K562 (cell line): ENCODE data around the gene HPN. TPM values are rescaled to one million over a fixed set of nuclear protein-coding genes. Genes with fewer than 3 reads are reported as not detected.

Experiments used
- ARID2 ChIP-seq: fragments of 450-650 bp; IDR thresholded peaks from 2 replicates; pipeline ENCODE4 v1.6.1; 2017; ENCODE audit warnings: antibody characterized with exemption, mild to moderate bottlenecking
- CBX1 ChIP-seq: sonication (generic); IDR thresholded peaks from 2 replicates; pipeline ENCODE4 v1.6.1; 2016; ENCODE audit warnings: antibody characterized with exemption, low read depth, mild to moderate bottlenecking
- CHD4 ChIP-seq: fragments of 200-600 bp; sonication (generic); IDR thresholded peaks from 3 replicates; pipeline ENCODE4 v1.6.1; 2012; ENCODE audit warnings: low read depth, mild to moderate bottlenecking, mixed read lengths, low read length, inconsistent platforms; ENCODE audit not compliant: insufficient read depth, insufficient replicate concordance, poor library complexity, severe bottlenecking
- FOXK1 ChIP-seq: sonication (generic); formaldehyde crosslinking; IDR thresholded peaks from 2 replicates; pipeline ENCODE4 v1.8.0; 2022; ENCODE audit warnings: missing genetic modification reagents, mild to moderate bottlenecking, borderline replicate concordance
- KLF16 ChIP-seq: IDR thresholded peaks from 2 replicates; pipeline ENCODE4 v1.6.1; 2016; ENCODE audit warnings: antibody characterized with exemption
- MTF1 ChIP-seq: fragments of 250-450 bp; sonication (Bioruptor Pico); IDR thresholded peaks from 2 replicates; pipeline ENCODE4 v1.9.0; 2021; ENCODE audit warnings: moderate library complexity, mild to moderate bottlenecking, inconsistent platforms, borderline replicate concordance
- MYBL2 ChIP-seq, 2 experiments: fragments of 450-650 bp in 1 of 2; sonication (generic) in 1 of 2; formaldehyde crosslinking in 1 of 2; IDR thresholded peaks; 2 replicates each; pipeline versions ENCODE4 v1.6.1 to v1.8.1; 2017 to 2022; ENCODE audit warnings: borderline replicate concordance in 1 of 2, inconsistent platforms in 1 of 2, low read depth in 1 of 2, mild to moderate bottlenecking in 1 of 2, missing genetic modification reagents in 1 of 2, moderate library complexity in 1 of 2
- NCOA4 ChIP-seq: fragments of 450-650 bp; IDR thresholded peaks from 2 replicates; pipeline ENCODE4 v1.6.1; 2018; ENCODE audit warnings: mild to moderate bottlenecking; ENCODE audit not compliant: partially characterized antibody
- NR2C2 ChIP-seq, 2 experiments: fragments of 200-800 bp in 1 of 2; sonication (Bioruptor generic) in 1 of 2; sonication (generic) in 1 of 2; formaldehyde crosslinking in 1 of 2; IDR thresholded peaks; 2 replicates each; pipeline versions ENCODE4 v1.6.1 to v1.8.0; 2016 to 2022; ENCODE audit warnings: mild to moderate bottlenecking in 1 of 2, missing compliant biosample characterization in 1 of 2, missing genetic modification characterization in 1 of 2, missing genetic modification reagents in 1 of 2
- PML ChIP-seq: IDR thresholded peaks from 2 replicates; pipeline ENCODE4 v1.6.1; 2012; ENCODE audit warnings: low read length, inconsistent platforms
- SMC3 ChIP-seq: conservative IDR thresholded peaks from 2 replicates; pipeline ENCODE4 v1.6.1; 2011; ENCODE audit warnings: low read depth, low read length, improper control_type of control experiment; ENCODE audit not compliant: insufficient read depth
- SPI1 ChIP-seq: IDR thresholded peaks from 2 replicates; pipeline ENCODE4 v1.6.1; 2011; ENCODE audit warnings: low read depth, low read length, control low read depth, borderline replicate concordance
- XRCC5 ChIP-seq: fragments of 200-400 bp; formaldehyde crosslinking; IDR thresholded peaks from 2 replicates; pipeline ENCODE4 v1.6.1; 2017; ENCODE audit warnings: low read depth, mild to moderate bottlenecking, low read length
- ZC3H8 ChIP-seq: fragments of 450-650 bp; IDR thresholded peaks from 2 replicates; pipeline ENCODE4 v1.6.1; 2017
- ZFP36 ChIP-seq: fragments of 150-350 bp; IDR thresholded peaks from 2 replicates; pipeline ENCODE4 v1.6.1; 2018; ENCODE audit warnings: low read length, low read depth; ENCODE audit not compliant: partially characterized antibody
- ZNF444 ChIP-seq: fragments of 250-450 bp; sonication (Bioruptor Pico); IDR thresholded peaks from 2 replicates; pipeline ENCODE4 v1.4.0; 2020; ENCODE audit warnings: mild to moderate bottlenecking, moderate library complexity
- polyA plus RNA-seq, 8 experiments: library from polyadenylated mRNA; depleted of rRNA in 4 of 8; stranded (reverse) in 5 of 8; unstranded in 3 of 8; fragments of >200 nt; fragmentation: Nextera tagmentation in 2 of 8; fragmentation: Illumina TruSeq in 1 of 8; extraction: Ambion mirVana in 2 of 8; extraction: Trizol in 1 of 8; gene quantifications; 2 replicates each; pipeline versions ENCODE4 v1.2.1 to v1.2.3, GENCODE V29; 2011 to 2014; ENCODE audit warnings: inconsistent platforms in 1 of 8, missing spikeins in 1 of 8
- total RNA-seq, 7 experiments: library from RNA; depleted of rRNA in 6 of 7; stranded (reverse); fragments of >200 nt in 6 of 7; fragmentation: Illumina TruSeq in 2 of 7; extraction: Trizol in 2 of 7; gene quantifications; 2 replicates each; pipeline versions ENCODE4 v1.2.1 to v1.2.3, GENCODE V29; 2011 to 2021; ENCODE audit warnings: low replicate concordance in 1 of 7
- TF ChIP-seq, protein P1 (sequence below): fragments of 250-450 bp; sonication (Bioruptor Pico); IDR thresholded peaks from 2 replicates; pipeline ENCODE4 v1.4.0; 2020; ENCODE audit warnings: mild to moderate bottlenecking, moderate library complexity, borderline replicate concordance
- TF ChIP-seq, protein P2 (sequence below), 2 experiments: fragments of 450-650 bp; IDR thresholded peaks; 2 replicates each; pipeline ENCODE4 v1.6.1; 2018; ENCODE audit warnings: mild to moderate bottlenecking in 2 of 2, low read depth in 1 of 2; ENCODE audit not compliant: partially characterized antibody in 2 of 2
- TF ChIP-seq, protein P3 (sequence below): fragments of 450-650 bp; formaldehyde crosslinking; IDR thresholded peaks from 2 replicates; pipeline ENCODE4 v1.4.0; 2020; ENCODE audit warnings: mild to moderate bottlenecking

HPN gene
- total and polyA plus RNA-seq, 9 of the 15 experiments (the other 6 are each of a cell fraction or from before 2014, with no cell fraction given): 0.10 to 0.20 TPM; not detected in 7

DNA sequence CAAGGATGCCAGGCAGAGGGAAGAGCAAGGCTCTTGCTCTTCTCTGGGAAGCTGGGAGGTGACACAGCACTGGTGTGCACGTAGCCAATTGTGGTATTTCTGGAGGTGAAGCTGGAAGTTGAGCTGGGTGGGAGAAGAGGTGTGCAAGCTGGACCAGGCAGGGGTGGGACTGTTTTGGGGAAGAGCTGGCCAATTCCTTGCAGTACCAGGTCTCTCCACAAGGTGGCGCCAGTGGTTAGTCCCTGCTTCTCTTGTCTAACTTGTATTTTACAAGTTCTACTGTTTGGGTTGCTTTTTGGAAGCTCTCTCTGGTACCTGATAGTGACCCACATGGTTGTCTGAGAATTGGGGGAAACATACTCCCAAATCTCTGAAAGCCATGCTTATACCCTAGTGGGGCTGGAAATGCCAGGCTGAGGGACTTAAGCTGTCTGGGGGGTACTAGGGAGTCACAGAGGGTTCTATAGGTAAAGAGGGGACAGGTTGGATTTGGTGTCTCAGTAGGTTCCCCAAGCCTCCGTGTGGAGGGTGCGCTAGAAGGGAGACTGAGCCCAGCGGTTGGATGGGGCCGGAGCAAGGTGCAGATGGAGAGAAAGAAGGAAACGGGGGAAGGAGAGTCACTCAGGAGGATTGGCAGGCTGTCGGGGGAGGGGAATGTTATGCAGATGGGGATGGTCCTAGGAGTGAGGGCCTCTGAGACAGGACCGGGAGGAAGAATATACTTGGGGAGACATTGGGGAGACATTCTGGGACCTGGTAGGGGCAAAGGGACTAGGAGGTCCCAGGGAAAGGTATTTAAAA, 3.0 kb downstream of the HPN start (continued):
- TF ChIP-seq, protein P1, sequence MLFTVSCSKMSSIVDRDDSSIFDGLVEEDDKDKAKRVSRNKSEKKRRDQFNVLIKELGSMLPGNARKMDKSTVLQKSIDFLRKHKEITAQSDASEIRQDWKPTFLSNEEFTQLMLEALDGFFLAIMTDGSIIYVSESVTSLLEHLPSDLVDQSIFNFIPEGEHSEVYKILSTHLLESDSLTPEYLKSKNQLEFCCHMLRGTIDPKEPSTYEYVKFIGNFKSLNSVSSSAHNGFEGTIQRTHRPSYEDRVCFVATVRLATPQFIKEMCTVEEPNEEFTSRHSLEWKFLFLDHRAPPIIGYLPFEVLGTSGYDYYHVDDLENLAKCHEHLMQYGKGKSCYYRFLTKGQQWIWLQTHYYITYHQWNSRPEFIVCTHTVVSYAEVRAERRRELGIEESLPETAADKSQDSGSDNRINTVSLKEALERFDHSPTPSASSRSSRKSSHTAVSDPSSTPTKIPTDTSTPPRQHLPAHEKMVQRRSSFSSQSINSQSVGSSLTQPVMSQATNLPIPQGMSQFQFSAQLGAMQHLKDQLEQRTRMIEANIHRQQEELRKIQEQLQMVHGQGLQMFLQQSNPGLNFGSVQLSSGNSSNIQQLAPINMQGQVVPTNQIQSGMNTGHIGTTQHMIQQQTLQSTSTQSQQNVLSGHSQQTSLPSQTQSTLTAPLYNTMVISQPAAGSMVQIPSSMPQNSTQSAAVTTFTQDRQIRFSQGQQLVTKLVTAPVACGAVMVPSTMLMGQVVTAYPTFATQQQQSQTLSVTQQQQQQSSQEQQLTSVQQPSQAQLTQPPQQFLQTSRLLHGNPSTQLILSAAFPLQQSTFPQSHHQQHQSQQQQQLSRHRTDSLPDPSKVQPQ: no peak
- TF ChIP-seq SPI1: 0 out of 2 replicates have a peak, but pooled peaks have one; percentile 42
- no peak for TF ChIP-seq NCOA4
- no peak for TF ChIP-seq ZC3H8
- TF ChIP-seq MTF1 (CRISPR knock-in tag): no peak
- TF ChIP-seq ZNF444 (CRISPR knock-in tag): no peak
- TF ChIP-seq XRCC5: peak; percentile 41; the same call in 1 of the 2 replicates
- TF ChIP-seq KLF16: peak; percentile 38; the same call in 1 of the 2 replicates
- peak; percentile 59 for TF ChIP-seq CHD4
- TF ChIP-seq, protein P2, sequence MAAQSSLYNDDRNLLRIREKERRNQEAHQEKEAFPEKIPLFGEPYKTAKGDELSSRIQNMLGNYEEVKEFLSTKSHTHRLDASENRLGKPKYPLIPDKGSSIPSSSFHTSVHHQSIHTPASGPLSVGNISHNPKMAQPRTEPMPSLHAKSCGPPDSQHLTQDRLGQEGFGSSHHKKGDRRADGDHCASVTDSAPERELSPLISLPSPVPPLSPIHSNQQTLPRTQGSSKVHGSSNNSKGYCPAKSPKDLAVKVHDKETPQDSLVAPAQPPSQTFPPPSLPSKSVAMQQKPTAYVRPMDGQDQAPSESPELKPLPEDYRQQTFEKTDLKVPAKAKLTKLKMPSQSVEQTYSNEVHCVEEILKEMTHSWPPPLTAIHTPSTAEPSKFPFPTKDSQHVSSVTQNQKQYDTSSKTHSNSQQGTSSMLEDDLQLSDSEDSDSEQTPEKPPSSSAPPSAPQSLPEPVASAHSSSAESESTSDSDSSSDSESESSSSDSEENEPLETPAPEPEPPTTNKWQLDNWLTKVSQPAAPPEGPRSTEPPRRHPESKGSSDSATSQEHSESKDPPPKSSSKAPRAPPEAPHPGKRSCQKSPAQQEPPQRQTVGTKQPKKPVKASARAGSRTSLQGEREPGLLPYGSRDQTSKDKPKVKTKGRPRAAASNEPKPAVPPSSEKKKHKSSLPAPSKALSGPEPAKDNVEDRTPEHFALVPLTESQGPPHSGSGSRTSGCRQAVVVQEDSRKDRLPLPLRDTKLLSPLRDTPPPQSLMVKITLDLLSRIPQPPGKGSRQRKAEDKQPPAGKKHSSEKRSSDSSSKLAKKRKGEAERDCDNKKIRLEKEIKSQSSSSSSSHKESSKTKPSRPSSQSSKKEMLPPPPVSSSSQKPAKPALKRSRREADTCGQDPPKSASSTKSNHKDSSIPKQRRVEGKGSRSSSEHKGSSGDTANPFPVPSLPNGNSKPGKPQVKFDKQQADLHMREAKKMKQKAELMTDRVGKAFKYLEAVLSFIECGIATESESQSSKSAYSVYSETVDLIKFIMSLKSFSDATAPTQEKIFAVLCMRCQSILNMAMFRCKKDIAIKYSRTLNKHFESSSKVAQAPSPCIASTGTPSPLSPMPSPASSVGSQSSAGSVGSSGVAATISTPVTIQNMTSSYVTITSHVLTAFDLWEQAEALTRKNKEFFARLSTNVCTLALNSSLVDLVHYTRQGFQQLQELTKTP (IDR thresholded peaks at IDR 0.05; ENCODE audit: low read depth in 1 of 2, partially characterized antibody in 2 of 2): no peak
- TF ChIP-seq PML: no peak
- no peak for TF ChIP-seq FOXK1 (CRISPR knock-in tag)
- peak; percentile 61 for TF ChIP-seq SMC3
- no peak for TF ChIP-seq ARID2
- TF ChIP-seq NR2C2 (CRISPR knock-in tag; IDR thresholded peaks at IDR 0.05): no peak
- TF ChIP-seq NR2C2 (tag; IDR thresholded peaks at IDR 0.05): no peak
- no peak for TF ChIP-seq MYBL2 (IDR thresholded peaks at IDR 0.05; ENCODE audit: low read depth)
- no peak for TF ChIP-seq MYBL2 (CRISPR knock-in tag; IDR thresholded peaks at IDR 0.05; ENCODE audit: borderline replicate concordance)
- peak; percentile 65 for TF ChIP-seq ZFP36
- TF ChIP-seq, protein P3, sequence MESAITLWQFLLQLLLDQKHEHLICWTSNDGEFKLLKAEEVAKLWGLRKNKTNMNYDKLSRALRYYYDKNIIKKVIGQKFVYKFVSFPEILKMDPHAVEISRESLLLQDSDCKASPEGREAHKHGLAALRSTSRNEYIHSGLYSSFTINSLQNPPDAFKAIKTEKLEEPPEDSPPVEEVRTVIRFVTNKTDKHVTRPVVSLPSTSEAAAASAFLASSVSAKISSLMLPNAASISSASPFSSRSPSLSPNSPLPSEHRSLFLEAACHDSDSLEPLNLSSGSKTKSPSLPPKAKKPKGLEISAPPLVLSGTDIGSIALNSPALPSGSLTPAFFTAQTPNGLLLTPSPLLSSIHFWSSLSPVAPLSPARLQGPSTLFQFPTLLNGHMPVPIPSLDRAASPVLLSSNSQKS (CRISPR knock-in tag): no peak
- TF ChIP-seq CBX1: peak; percentile 58; the same call in 1 of the 2 replicates
